ENCODE measurements around the gene NNAT.
"Not testable (repeated sequence)": the region's sequence is repeated elsewhere in the genome, so short reads cannot be mapped to it uniquely, and the experiment has no call there.

The NNAT gene

GRCh38 chr20:37524859-37525708 is 4.0 kb downstream of the NNAT start:
- no peak for DNase-seq

GRCh38 chr20:37525810-37526209 is 4.8 kb downstream of the NNAT start:
- DNase-seq, result no peak

- no peak for DNase-seq
Observed at GRCh38 chr20:37526238-37526838, 5.3 kb downstream of the NNAT start.

GRCh38 chr20:37526839-37527637 is 6.0 kb downstream of the NNAT start:
- no peak for DNase-seq

GRCh38 chr20:37527638-37528445 is 6.8 kb downstream of the NNAT start, which contains the start of gene BLCAP:
Gene BLCAP, minus strand, starts transcription at chr20:37527876. Its CDS starts 8,702 bp downstream, at chr20:37519174.
- peak; percentile 87 to 94 (median 91) for DNase-seq

- DNase-seq, result no peak
Observed at GRCh38 chr20:37528446-37529213, 7.6 kb downstream of the NNAT start.

- DNase-seq, result no peak
Observed at GRCh38 chr20:37529214-37529967, 8.3 kb downstream of the NNAT start.

- no peak for DNase-seq
Observed at GRCh38 chr20:37529968-37530600, 9.0 kb downstream of the NNAT start.

- no peak for DNase-seq
Observed at GRCh38 chr20:37530696-37531095, 9.6 kb downstream of the NNAT start.

- DNase-seq, result no peak
Observed at GRCh38 chr20:37531856-37532255, 10.8 kb downstream of the NNAT start.

- DNase-seq, result no peak
Observed at GRCh38 chr20:37533154-37533715, 12.2 kb downstream of the NNAT start.

GRCh38 chr20:37534401-37535157 is 13.5 kb downstream of the NNAT start:
- peak in 3 of 5 donors; percentile 29 to 57 (median 51) for DNase-seq

GRCh38 chr20:37535443-37536132 is 14.5 kb downstream of the NNAT start:
- DNase-seq, result no peak

GRCh38 chr20:37537505-37537904 is 16.5 kb downstream of the NNAT start:
- DNase-seq, result no peak

GRCh38 chr20:37538003-37538402 is 17.0 kb downstream of the NNAT start:
- no peak for DNase-seq

- DNase-seq, result no peak
Observed at GRCh38 chr20:37539424-37539823, 18.4 kb downstream of the NNAT start.

- no peak for DNase-seq
Observed at GRCh38 chr20:37540001-37540400, 19.0 kb downstream of the NNAT start.

- not testable (repeated sequence) for DNase-seq
Observed at GRCh38 chr20:37540838-37541237, 19.8 kb downstream of the NNAT start.

- DNase-seq, result no peak
Observed at GRCh38 chr20:37541326-37541725, 20.3 kb downstream of the NNAT start.

All from T-helper 1 cell (primary cell).